Subcutaneous adipose tissue (tissue), 4 donors: ENCODE measurements around the gene CLTRN. TPM values are rescaled to one million over a fixed set of nuclear protein-coding genes. Genes with fewer than 3 reads are reported as not detected.

Experiments used
- total RNA-seq, 4 donors: library from RNA; depleted of rRNA; stranded (reverse); fragments of >200 nt; gene quantifications; one replicate each; pipeline ENCODE4 v1.1.0, GENCODE V29; 2016
- TF ChIP-seq, protein P1 (sequence below): fragments of 450-650 bp; IDR thresholded peaks from one replicate; pipeline ENCODE4 v1.5.1; 2016; ENCODE audit warnings: low read depth, mild to moderate bottlenecking, control low read depth, antibody characterized with exemption, moderate library complexity

Gene CLTRN
- total RNA-seq, 4 donors from 2014 or later: 0.34 to 0.75 (median 0.49) TPM; not detected in 1

DNA sequence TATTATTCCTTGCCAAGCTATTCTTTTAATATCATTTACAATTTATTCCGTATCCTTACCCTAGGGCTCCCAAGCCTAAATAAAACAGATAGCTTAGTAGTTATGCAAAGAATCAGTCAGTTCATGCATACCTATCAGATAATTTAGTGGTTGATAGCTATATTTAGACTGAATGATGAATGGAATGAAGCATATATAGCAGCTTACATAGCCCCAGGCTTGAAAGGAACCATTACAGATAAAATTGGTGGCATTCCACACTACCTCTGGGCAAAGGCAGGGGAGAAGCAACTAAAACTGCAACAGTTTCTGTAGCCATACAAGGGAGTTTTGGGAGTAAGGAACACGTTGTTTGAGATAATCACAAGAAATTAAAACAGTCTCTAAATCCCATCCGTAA lies 66.6 kb downstream of the CLTRN start:
- TF ChIP-seq, protein P1, sequence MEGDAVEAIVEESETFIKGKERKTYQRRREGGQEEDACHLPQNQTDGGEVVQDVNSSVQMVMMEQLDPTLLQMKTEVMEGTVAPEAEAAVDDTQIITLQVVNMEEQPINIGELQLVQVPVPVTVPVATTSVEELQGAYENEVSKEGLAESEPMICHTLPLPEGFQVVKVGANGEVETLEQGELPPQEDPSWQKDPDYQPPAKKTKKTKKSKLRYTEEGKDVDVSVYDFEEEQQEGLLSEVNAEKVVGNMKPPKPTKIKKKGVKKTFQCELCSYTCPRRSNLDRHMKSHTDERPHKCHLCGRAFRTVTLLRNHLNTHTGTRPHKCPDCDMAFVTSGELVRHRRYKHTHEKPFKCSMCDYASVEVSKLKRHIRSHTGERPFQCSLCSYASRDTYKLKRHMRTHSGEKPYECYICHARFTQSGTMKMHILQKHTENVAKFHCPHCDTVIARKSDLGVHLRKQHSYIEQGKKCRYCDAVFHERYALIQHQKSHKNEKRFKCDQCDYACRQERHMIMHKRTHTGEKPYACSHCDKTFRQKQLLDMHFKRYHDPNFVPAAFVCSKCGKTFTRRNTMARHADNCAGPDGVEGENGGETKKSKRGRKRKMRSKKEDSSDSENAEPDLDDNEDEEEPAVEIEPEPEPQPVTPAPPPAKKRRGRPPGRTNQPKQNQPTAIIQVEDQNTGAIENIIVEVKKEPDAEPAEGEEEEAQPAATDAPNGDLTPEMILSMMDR: no peak

DNA sequence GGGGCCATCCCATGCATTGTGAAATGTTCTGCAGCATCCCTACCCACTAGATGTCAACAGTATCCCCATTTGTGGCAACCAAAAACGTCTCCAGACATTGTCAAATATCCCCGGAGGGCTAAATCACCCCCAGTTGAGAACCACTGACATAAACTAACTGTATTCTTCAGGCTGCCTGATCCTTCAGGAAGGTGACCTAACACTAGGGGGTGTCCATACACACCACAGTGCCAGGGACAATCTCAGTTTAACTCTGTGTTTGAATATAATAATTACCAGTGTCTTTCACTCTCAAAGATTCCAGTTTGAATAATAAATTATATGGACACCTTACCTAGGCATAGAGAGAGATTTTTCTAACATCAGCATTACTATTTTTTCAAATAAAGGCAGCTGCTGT lies 70.2 kb downstream of the CLTRN start:
- TF ChIP-seq, protein P1: no peak

DNA sequence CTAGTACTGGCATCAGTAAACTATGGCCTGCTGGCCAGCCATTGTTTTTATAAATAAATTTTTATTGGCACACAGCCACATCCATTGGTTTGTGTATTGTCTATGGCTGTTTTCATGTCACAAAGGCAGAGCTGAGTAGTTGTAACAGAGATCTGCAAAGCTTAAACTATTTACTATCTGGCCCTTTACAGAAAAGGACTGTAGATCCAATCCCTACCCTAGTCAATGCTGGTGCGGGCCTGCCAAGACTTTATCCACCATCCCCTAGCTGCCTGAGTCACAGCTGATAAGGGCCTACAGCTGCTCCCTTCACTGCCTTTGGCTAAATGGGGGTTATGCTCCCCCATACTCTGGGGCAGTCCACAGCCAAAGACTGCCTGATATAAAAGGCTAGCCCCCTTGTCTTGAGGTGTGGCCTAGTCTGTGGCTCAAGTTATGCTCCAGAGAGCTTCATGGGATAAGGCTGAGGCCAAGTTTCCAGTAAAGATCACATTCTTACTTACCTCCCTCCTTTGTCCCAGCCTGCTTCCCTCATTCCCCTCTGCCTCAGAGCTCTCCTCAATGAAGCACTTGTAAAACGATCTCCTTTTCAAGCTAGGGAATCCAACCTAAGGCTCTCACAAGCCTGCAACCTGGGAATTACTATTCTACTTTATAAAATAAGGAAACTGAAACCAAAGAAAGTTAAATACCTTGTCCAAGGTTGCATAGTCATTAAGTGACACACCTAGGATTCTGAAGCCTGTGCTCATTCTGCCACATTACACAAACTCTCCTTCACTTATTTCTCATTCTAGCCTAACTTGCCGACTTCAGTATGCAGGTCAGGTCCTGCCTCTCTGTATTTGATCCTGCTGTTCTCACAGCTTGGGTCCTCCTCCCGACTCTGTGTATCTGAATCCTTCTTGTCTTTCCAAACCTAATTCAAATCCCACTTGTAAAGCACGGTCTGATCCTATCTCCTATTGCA lies 84.5 kb downstream of the CLTRN start:
- TF ChIP-seq, protein P1: no peak

Other genes starting within 250 kb of the CLTRN start
- gene PIR, start 171.5 kb downstream of the CLTRN start, total RNA-seq: 10 to 100 TPM in 3 of 4 donors, 1 to 10 TPM in 1; 7.8 to 35.4 (median 22.6) TPM
- 1 to 10 TPM; 1.0 to 5.7 (median 2.8) TPM for gene BMX, start 164.0 kb downstream of the CLTRN start, total RNA-seq
- gene ACE2, start 63.8 kb downstream of the CLTRN start, total RNA-seq: 1 to 10 TPM; 1.8 to 6.7 (median 5.7) TPM
- 10 to 100 TPM; 12.4 to 29.3 (median 21.0) TPM for gene CA5B, start 73.5 kb upstream of the CLTRN start, total RNA-seq
- 10 to 100 TPM in 1 of 4 donors, 1 to 10 TPM in 3; 6.6 to 12.1 (median 8.0) TPM for gene ZRSR2, start 125.7 kb upstream of the CLTRN start, total RNA-seq
- gene AP1S2, start 190.0 kb upstream of the CLTRN start, total RNA-seq: 100 to 1,000 TPM in 1 of 4 donors, 10 to 100 TPM in 3; 50.1 to 101 (median 75.6) TPM